Skeletal muscle satellite cell (primary cell): ENCODE results near the gene CACNA1S.

Experiments used
- H3K27me3 ChIP-seq: 2 replicates; pipeline ENCODE4 v1.7.0; 2013; ENCODE audit warnings: low read length; ENCODE audit not compliant: control insufficient read depth, insufficient read depth
- H3K36me3 ChIP-seq: 2 replicates; pipeline ENCODE4 v1.7.0; 2013; ENCODE audit warnings: mild to moderate bottlenecking, control low read depth, low read length; ENCODE audit not compliant: insufficient read depth
- H3K4me1 ChIP-seq: 2 replicates; pipeline ENCODE4 v1.7.0; 2013; ENCODE audit warnings: low read length; ENCODE audit not compliant: control insufficient read depth, insufficient read depth
- H3K4me2 ChIP-seq: 2 replicates; pipeline ENCODE4 v1.7.0; 2013; ENCODE audit warnings: mild to moderate bottlenecking, low read length
- H3K4me3 ChIP-seq: 2 replicates; pipeline ENCODE4 v1.7.0; 2013; ENCODE audit warnings: low read length
- H3K9ac ChIP-seq: 2 replicates; pipeline ENCODE4 v1.7.0; 2013; ENCODE audit warnings: mild to moderate bottlenecking, low read depth, low read length, moderate library complexity
- H3K9me3 ChIP-seq: replicated peaks from 2 replicates; pipeline ENCODE4 v1.7.0; 2013; ENCODE audit warnings: mild to moderate bottlenecking, control low read depth, low read length

CACNA1S gene

DNA sequence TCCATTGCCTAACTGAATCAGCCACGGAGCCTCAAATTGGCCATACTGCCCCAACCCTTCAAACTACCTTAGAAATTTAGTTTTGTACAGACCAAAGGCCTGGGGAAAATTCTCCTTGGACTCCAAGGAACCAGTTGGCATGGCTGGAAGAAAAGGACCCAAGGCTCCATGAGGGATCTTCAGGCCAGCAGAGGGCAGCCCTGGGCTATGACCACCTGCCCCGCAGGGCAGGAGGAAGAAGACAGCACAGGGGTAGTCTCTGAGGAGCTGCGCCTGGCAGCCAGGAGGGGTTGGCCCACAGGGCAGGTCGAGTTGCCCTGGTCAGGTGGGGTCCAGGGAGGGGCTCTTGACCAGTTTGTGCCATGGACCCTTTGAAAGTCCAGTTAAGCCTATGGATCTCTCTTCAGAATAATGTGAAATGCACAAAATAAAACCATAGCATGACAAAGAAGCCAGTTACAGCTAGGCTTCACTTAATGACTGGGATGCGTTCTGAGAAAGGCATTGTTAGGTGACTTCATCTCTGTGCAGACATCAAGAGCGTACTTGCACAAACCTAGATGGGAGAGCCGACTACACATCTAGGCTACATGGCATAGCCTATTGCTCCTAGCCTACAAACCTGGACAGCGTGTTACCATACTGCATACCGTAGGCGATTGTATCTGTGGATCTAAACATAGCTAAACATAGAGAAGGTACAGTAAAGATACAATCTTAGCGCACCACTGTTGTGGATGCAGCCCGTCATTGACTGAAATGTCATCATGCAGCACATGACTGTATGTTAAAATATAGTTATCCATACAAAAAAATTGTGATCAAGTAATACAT lies 26.1 kb downstream of the CACNA1S start:
- Histone ChIP-seq H3K4me2 (no peak overlapping the region), H3K4me1 (no peaks in the 10 kb centered on the region), H3K9me3 (no peaks in the 10 kb centered on the region), H3K9ac (no peak overlapping the region), H3K36me3 (no peaks in the 10 kb centered on the region), H3K27me3 (peaks cover 69% of the 10 kb centered on the region), H3K4me3 (no peak overlapping the region)

DNA sequence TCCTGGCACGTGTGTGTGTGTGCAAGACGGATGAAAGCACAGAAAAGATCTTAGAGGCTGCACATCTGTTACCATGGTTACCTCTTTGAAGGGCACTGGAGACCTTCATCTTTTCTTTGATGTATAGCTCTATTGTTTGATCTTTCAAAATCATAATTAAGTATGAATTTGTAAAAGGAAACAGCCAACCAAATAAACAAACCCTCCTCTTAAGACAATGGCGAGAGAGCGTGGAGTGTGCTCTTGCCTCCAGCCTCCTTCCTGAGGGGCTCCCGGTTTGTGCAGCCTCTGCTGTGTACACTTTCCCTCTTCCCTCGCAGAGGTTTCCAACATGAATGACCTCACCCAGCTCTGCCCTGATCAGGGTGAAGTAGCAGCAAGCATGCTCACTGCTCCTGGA lies 27.9 kb downstream of the CACNA1S start:
- Histone ChIP-seq H3K4me3 (no peak overlapping the region), H3K27me3 (peaks cover 71% of the 10 kb centered on the region), H3K9me3 (no peaks in the 10 kb centered on the region), H3K9ac (no peak overlapping the region), H3K4me1 (no peaks in the 10 kb centered on the region), H3K36me3 (no peaks in the 10 kb centered on the region), H3K4me2 (no peak overlapping the region)

DNA sequence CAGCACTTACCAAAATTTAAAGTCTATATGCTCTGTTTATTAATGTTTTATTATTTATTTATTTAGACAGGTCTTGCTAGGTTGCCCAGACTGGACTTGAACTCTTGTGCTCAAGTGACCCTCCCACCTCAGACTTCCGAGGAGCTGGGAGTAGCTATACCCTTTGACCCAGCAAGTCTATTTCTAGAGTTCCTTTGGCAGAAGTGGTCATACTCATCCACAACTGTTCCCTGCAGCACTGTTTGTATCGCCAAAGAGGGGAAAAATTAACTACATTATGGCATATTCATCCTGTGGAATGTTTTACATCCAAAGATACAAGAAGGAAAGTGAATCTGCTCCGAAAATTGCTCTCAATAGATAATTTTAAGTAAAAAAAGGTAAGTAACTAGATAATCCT lies 28.5 kb downstream of the CACNA1S start:
- no peak overlapping the region for H3K9ac ChIP-seq
- H3K27me3 ChIP-seq = peaks cover 68% of the 10 kb centered on the region

DNA sequence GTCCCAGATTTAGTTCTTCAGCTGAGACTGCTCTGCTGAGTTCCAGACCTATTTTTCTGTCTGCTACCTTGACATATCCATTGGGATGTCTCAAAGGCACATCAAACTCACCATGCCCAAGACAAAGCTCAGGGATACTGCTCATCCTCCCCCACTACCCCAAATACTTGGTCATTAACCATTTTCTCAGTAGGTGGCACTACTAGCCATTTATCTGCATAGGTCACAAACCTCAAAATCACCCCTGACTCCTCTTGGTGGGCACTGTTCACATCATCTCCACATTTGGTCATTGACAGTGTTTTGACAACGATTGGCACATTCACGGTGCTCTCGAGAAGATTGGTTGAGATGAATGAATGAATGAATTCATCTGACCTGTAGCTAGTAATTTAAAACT lies 32.1 kb downstream of the CACNA1S start:
- Histone ChIP-seq H3K27me3 (peaks cover 73% of the 10 kb centered on the region), H3K4me1 (no peaks in the 10 kb centered on the region), H3K4me3 (no peak overlapping the region), H3K36me3 (no peaks in the 10 kb centered on the region), H3K4me2 (no peak overlapping the region), H3K9me3 (no peaks in the 10 kb centered on the region), H3K9ac (no peak overlapping the region)

More for the DNA sequence above, 28.5 kb downstream of the CACNA1S start:
- no peaks in the 10 kb centered on the region for H3K9me3 ChIP-seq
- H3K4me3 ChIP-seq = no peak overlapping the region
- no peaks in the 10 kb centered on the region for H3K4me1 ChIP-seq
- no peak overlapping the region for H3K4me2 ChIP-seq
- H3K36me3 ChIP-seq = no peaks in the 10 kb centered on the region

DNA sequence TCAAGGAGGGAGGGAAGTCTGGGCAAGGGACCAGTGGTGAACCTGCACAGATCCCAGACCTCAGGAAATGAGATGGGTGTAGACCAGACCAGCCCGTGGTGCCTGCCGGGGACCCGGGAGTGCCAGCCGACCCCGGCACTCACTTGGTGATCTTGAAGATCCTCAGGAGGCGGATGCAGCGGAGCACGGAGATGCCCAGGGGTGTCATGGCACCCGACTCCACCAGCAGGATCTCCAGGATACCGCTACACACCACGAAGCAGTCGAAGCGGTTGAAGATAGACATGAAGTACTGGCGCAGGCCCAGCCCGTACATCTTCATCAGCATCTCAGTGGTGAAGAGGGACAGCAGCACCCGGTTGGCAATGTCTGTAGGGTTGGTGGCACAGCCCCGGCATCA lies 34.5 kb downstream of the CACNA1S start:
- H3K4me2 ChIP-seq = no peak overlapping the region
- no peaks in the 10 kb centered on the region for H3K4me1 ChIP-seq
- H3K36me3 ChIP-seq = no peaks in the 10 kb centered on the region
- H3K9me3 ChIP-seq = no peaks in the 10 kb centered on the region
- no peak overlapping the region for H3K4me3 ChIP-seq
- no peak overlapping the region for H3K9ac ChIP-seq
- peaks cover 72% of the 10 kb centered on the region for H3K27me3 ChIP-seq

DNA sequence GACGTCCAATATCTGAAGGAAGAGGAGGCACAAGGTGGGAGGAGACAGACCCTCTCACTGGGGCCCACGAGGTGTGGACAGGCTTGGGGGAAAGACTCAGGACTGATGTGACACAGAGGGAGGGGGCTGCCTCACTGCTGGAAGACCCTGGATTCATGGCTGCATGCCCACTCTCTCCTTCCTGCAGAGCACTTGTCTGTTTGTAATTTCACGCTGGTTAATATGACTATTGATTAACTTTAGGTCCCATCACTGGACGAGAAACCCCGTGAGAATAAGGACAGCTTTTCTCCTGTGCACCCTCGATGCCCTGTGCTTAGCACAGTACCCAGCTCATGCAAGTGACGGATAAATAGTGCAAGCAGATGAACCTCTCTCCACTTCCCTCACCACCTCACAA lies 35.1 kb downstream of the CACNA1S start:
- Histone ChIP-seq H3K9me3 (no peaks in the 10 kb centered on the region), H3K4me1 (no peaks in the 10 kb centered on the region), H3K9ac (no peak overlapping the region), H3K4me2 (no peak overlapping the region), H3K36me3 (no peaks in the 10 kb centered on the region), H3K4me3 (no peak overlapping the region), H3K27me3 (peaks cover 69% of the 10 kb centered on the region)

DNA sequence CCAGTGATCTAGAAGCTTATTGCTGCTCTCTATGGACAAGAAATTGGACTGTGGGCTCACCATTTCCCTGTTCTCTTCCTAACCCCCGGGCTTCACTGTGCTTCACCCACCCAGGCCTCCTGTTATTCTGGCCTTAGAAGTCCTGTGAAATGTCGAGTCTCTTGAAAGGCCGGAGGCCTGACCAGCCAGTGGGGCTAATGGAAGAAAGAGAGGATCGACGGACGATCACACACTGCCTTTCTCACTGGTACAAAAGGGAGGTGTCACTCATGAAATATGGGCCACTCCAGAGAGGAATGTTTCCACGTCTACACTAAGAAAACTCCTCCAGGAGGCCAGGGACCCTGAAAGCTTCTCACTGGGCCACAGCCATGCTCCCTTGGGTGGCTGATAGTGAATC lies 36.1 kb downstream of the CACNA1S start:
- H3K4me2 ChIP-seq = no peak overlapping the region
- H3K27me3 ChIP-seq = peaks cover 78% of the 10 kb centered on the region
- no peaks in the 10 kb centered on the region for H3K36me3 ChIP-seq
- no peaks in the 10 kb centered on the region for H3K4me1 ChIP-seq
- no peaks in the 10 kb centered on the region for H3K9me3 ChIP-seq
- no peak overlapping the region for H3K4me3 ChIP-seq
- H3K9ac ChIP-seq = no peak overlapping the region

DNA sequence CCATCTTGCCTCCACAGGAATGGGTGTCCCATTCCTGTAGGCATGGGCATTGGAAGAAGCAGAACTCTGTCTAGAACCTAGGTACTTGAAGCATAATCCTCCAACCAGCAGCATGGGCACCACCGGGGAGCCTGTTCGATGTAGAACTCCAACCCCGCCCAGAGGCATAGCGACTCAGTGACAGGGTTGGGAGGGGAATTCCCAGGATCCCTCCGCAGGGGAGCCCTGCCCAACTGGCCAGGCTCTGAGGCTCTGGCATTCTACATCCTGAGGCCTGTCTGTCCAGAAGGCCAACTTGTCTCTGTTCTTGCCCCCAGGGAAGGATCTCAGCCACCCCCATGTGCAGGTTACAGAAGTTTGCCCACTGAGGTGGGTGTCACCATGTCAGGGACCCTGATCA lies 38.2 kb downstream of the CACNA1S start:
- H3K36me3 ChIP-seq = no peaks in the 10 kb centered on the region
- H3K9me3 ChIP-seq = no peaks in the 10 kb centered on the region
- peaks cover 81% of the 10 kb centered on the region for H3K27me3 ChIP-seq

DNA sequence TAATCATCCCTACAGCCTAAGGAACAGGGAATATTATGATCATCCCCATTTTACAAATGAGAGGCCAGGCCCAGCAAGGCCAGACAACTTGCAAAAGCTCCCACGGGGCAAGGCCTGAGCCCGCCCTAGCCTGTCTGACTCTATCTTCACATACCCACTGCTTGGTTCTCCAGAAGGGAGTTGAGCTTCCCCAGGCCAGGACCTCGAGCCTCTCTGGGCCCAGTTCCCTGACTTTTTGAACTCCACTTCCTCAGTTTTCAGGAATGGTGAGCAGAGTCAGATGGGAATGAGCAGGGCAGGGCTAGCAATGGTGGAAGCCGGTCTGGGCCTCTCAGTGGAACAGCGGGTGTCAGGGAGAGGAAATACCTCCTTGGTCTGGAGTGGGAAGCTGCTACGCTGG lies 39.3 kb downstream of the CACNA1S start:
- no peaks in the 10 kb centered on the region for H3K9me3 ChIP-seq
- no peaks in the 10 kb centered on the region for H3K36me3 ChIP-seq
- H3K4me3 ChIP-seq = no peak overlapping the region
- H3K4me1 ChIP-seq = no peaks in the 10 kb centered on the region
- peaks cover 84% of the 10 kb centered on the region for H3K27me3 ChIP-seq
- H3K4me2 ChIP-seq = no peak overlapping the region
- no peak overlapping the region for H3K9ac ChIP-seq

More for the DNA sequence above, 38.2 kb downstream of the CACNA1S start:
- H3K9ac ChIP-seq = no peak overlapping the region
- no peak overlapping the region for H3K4me3 ChIP-seq
- H3K4me1 ChIP-seq = no peaks in the 10 kb centered on the region
- no peak overlapping the region for H3K4me2 ChIP-seq

DNA sequence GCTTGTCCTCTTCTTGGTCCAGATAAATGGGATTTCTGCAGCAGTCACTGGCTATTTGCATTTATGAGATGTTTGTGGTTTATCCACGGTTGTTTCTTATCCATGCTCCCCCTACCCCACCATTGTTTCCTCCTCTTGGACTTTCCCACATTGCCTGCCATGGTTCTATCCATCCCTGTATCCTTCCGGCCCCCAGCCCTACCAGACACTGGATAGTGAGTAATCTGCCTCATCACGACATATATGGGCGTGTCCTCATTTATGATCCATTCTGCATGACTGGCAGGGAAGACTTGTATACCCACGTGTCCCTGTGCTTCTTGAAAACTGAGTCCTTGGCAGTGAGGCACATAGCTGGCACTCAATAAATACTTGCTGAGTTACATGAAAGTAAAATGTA lies 40.1 kb downstream of the CACNA1S start:
- Histone ChIP-seq H3K4me2 (no peak overlapping the region), H3K4me3 (no peak overlapping the region), H3K36me3 (no peaks in the 10 kb centered on the region), H3K9me3 (no peaks in the 10 kb centered on the region), H3K27me3 (peaks cover 84% of the 10 kb centered on the region), H3K9ac (no peak overlapping the region), H3K4me1 (no peaks in the 10 kb centered on the region)

DNA sequence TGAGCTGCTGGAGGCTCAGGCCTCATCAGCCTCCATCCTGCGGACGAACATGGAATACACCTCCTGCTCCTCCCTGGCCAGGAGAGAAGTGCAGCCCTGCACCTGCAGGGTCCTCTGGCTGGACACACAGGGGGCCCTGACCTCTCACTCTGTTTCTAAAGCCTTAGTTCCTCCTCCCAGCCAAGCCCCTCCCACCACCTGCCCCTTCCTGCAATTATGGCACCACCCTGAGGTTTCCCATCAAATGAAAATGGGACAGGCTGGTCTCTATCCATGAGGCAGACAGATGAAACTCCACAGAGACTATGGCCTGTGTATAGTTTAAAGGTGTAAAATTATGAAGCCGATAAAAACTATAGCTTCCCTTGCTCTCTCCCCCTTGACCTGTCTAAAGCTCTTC lies 42.6 kb downstream of the CACNA1S start:
- Histone ChIP-seq H3K4me1 (no peaks in the 10 kb centered on the region), H3K9ac (no peak overlapping the region), H3K4me3 (no peak overlapping the region), H3K4me2 (no peak overlapping the region), H3K36me3 (no peaks in the 10 kb centered on the region), H3K27me3 (peaks cover 82% of the 10 kb centered on the region), H3K9me3 (no peaks in the 10 kb centered on the region)

DNA sequence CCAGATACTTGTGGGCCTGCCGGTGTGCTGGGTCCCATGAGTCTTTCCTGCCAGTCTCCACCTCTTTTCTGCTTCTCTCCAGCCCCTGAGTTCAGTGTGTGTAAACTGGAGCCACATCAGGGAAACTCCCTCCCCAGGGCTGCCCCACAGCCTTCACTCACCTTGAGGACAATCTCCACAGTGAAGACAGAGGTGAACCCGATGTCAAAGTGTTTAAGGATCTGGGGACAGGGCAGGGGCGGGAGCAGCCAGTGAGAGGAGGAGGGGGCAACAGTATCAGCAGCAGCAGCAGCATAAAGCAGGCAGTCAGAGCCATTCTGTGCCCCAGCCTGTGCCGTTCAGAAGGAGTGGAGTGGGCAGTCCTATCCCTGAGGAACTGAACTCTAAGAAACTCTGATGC lies 43.2 kb downstream of the CACNA1S start:
- H3K4me3 ChIP-seq = no peak overlapping the region
- no peak overlapping the region for H3K9ac ChIP-seq
- H3K36me3 ChIP-seq = no peaks in the 10 kb centered on the region
- no peaks in the 10 kb centered on the region for H3K4me1 ChIP-seq
- H3K9me3 ChIP-seq = no peaks in the 10 kb centered on the region
- peaks cover 83% of the 10 kb centered on the region for H3K27me3 ChIP-seq
- no peak overlapping the region for H3K4me2 ChIP-seq
